Mesendoderm (in vitro differentiated cells): ENCODE measurements around the gene ARHGAP15.
A peak's percentile ranks its signal among the peaks of the same experiment; 100 is the strongest.
"Not testable (repeated sequence)": the region's sequence is repeated elsewhere in the genome, so short reads cannot be mapped to it uniquely, and the experiment has no call there.

ENCODE experiments used
- DNase-seq: peaks from one replicate; pipeline ENCODE4 v3.0.0; 2013
- H2AK5ac ChIP-seq: 2 replicates; pipeline ENCODE4 v1.6.1; 2013; ENCODE audit warnings: low read length, inconsistent platforms
- H2BK120ac ChIP-seq: 2 replicates; pipeline ENCODE4 v1.6.1; 2013; ENCODE audit warnings: low read depth, mild to moderate bottlenecking, low read length, moderate library complexity, mixed read lengths
- H2BK15ac ChIP-seq: replicated peaks from 2 replicates; pipeline ENCODE4 v1.6.1; 2013; ENCODE audit warnings: low read depth, mild to moderate bottlenecking, moderate library complexity
- H2BK5ac ChIP-seq: 2 replicates; pipeline ENCODE4 v1.6.1; 2013; ENCODE audit warnings: low read length, inconsistent platforms
- H3K18ac ChIP-seq: 2 replicates; pipeline ENCODE4 v1.6.1; 2013; ENCODE audit warnings: mild to moderate bottlenecking, low read length, mixed read lengths
- H3K23ac ChIP-seq: one replicate; pipeline ENCODE4 v1.6.1; 2013; ENCODE audit warnings: low read length
- H3K27ac ChIP-seq: 2 replicates; pipeline ENCODE4 v1.5.1; 2013; ENCODE audit warnings: low read depth, mild to moderate bottlenecking, inconsistent platforms, low read length, moderate library complexity
- H3K27me3 ChIP-seq: 2 replicates; pipeline ENCODE4 v1.6.1; 2013; ENCODE audit warnings: low read length, control low read depth, mild to moderate bottlenecking, inconsistent platforms; ENCODE audit not compliant: insufficient read depth, poor library complexity
- H3K36me3 ChIP-seq: 2 replicates; pipeline ENCODE4 v1.6.1; 2013; ENCODE audit warnings: low read length, inconsistent platforms; ENCODE audit not compliant: control insufficient read depth, insufficient read depth
- H3K4ac ChIP-seq: one replicate; pipeline ENCODE4 v1.6.1; 2013; ENCODE audit warnings: low read depth, mild to moderate bottlenecking, low read length, moderate library complexity
- H3K4me1 ChIP-seq: 2 replicates; pipeline ENCODE4 v1.6.1; 2013; ENCODE audit warnings: low read depth, low read length, inconsistent platforms; ENCODE audit not compliant: control insufficient read depth
- H3K4me2 ChIP-seq: 2 replicates; pipeline ENCODE4 v1.6.1; 2013; ENCODE audit warnings: low read length
- H3K4me3 ChIP-seq: 2 replicates; pipeline ENCODE4 v1.5.1; 2013; ENCODE audit warnings: mild to moderate bottlenecking, low read length
- H3K56ac ChIP-seq: one replicate; pipeline ENCODE4 v1.6.1; 2013; ENCODE audit warnings: low read length
- H3K79me1 ChIP-seq: 2 replicates; pipeline ENCODE4 v1.6.1; 2013; ENCODE audit warnings: low read length, inconsistent platforms
- H3K79me2 ChIP-seq: 2 replicates; pipeline ENCODE4 v1.6.1; 2013; ENCODE audit warnings: mild to moderate bottlenecking, low read length; ENCODE audit not compliant: control insufficient read depth, insufficient read depth
- H3K9ac ChIP-seq: 2 replicates; pipeline ENCODE4 v1.6.1; 2013; ENCODE audit warnings: low read length, inconsistent platforms
- H4K5ac ChIP-seq: one replicate; pipeline ENCODE4 v1.6.1; 2013; ENCODE audit warnings: low read length
- H4K8ac ChIP-seq: one replicate; pipeline ENCODE4 v1.6.1; 2013; ENCODE audit warnings: low read depth, mild to moderate bottlenecking, control low read depth, low read length, moderate library complexity
- WGBS: extraction: QIAGEN DNeasy Blood & Tissue Kit; methylation state at CpG from one replicate; pipeline ENCODE4 v1.1.7; 2013; ENCODE audit warnings: low lambda C conversion rate, missing lambda C conversion rate; ENCODE audit not compliant: insufficient coverage; ENCODE audit errors: extremely low coverage; 5-methylcytosine and 5-hydroxymethylcytosine counted together

ARHGAP15 gene

DNA sequence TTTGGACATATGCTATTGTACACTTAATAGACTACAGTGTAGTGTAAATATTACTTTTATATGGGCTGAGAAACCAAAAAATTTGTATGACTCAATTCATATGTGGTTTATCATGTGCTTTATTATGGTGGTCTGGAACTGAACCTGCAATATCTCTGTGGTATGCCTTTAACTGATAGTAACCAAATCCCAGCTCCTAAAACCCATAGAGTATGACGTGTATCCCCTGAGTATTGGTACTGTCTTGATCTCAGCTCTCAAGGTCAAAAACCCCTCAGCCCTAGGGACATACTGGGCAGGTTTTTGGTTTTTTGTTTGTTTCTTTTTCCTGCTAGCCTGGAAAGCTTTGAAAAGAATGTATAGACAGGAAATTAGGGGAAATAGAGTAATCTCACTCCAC, 42.2 kb upstream of the ARHGAP15 start:
- no peak overlapping the region for H3K27ac ChIP-seq
- no peaks in the 10 kb centered on the region for H3K4me1 ChIP-seq
- H3K4me2 ChIP-seq: no peak overlapping the region
- no peak overlapping the region for H3K4ac ChIP-seq
- no peaks in the 10 kb centered on the region for H3K79me2 ChIP-seq
- no peak overlapping the region for H2AK5ac ChIP-seq
- H4K8ac ChIP-seq: no peak overlapping the region
- H3K56ac ChIP-seq: no peak overlapping the region
- no peak overlapping the region for H3K9ac ChIP-seq
- H2BK120ac ChIP-seq: no peak overlapping the region
- H2BK5ac ChIP-seq: no peak overlapping the region
- H2BK15ac ChIP-seq: no peak overlapping the region
- no peak overlapping the region for H4K5ac ChIP-seq
- no peak overlapping the region for H3K18ac ChIP-seq
- no peak overlapping the region for H3K23ac ChIP-seq
- H3K4me3 ChIP-seq: no peak overlapping the region
- no peaks in the 10 kb centered on the region for H3K79me1 ChIP-seq
- no peaks in the 10 kb centered on the region for H3K27me3 ChIP-seq
- no CpG with 5 or more reads among the region's 1 CpG for WGBS
- H3K36me3 ChIP-seq: no peaks in the 10 kb centered on the region
- no peak for DNase-seq

DNA sequence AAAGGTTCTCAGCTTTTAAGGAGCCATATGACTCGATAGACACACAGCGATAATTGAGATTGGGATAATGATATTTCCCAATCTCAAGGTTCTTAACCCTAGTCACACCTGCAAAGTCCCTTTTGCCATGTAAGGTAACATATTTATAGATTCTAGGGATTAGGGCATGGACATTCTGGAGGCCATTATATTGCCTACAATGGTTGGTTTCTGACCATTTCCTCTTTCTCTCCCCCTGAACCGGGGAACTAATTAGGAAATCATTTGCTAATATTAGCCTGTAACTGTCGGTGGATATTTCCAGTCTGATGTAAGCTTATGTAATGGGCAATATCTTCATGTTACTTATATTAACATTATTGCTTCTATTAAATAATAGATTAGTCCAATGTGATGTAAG, 40.8 kb upstream of the ARHGAP15 start:
- no CpG with 5 or more reads among the region's 4 CpGs for WGBS
- Histone ChIP-seq H3K4ac (no peak overlapping the region), H2BK120ac (no peak overlapping the region), H3K56ac (no peak overlapping the region), H3K4me2 (no peak overlapping the region), H3K79me1 (no peaks in the 10 kb centered on the region), H3K23ac (no peak overlapping the region), H3K27ac (no peak overlapping the region), H3K36me3 (no peaks in the 10 kb centered on the region), H3K4me3 (no peak overlapping the region), H3K4me1 (no peaks in the 10 kb centered on the region), H3K27me3 (no peaks in the 10 kb centered on the region), H3K79me2 (no peaks in the 10 kb centered on the region), H3K18ac (no peak overlapping the region), H3K9ac (no peak overlapping the region), H4K8ac (no peak overlapping the region), H2BK5ac (no peak overlapping the region), H4K5ac (no peak overlapping the region), H2BK15ac (no peak overlapping the region), H2AK5ac (no peak overlapping the region)
- DNase-seq: no peak

DNA sequence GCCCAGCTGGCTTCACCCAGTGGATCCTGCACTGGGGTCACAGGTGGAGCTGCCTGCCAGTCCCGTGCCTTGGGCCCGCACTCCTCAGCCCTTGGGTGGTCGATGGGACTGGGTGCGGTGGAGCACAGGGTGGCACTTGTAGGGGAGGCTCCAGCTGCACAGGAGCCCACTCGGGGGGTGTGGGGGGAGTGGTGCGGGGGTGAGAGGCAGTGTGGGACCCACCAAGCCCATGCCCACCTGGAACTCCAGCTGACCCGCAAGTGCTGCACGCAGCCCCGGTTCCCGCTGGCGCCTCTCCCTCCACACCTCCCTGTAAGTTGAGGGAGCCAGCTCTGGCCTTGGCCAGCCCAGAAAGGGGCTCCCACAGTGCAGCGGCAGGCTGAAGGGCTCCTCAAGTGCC, 39.7 kb upstream of the ARHGAP15 start:
- H3K23ac ChIP-seq, H3K27me3 ChIP-seq, H4K5ac ChIP-seq, H2BK5ac ChIP-seq, H3K79me1 ChIP-seq, H2BK15ac ChIP-seq, DNase-seq, H3K4me1 ChIP-seq, H2BK120ac ChIP-seq, H2AK5ac ChIP-seq, H3K4ac ChIP-seq, H3K4me3 ChIP-seq, H4K8ac ChIP-seq, H3K4me2 ChIP-seq, H3K27ac ChIP-seq, H3K36me3 ChIP-seq, H3K56ac ChIP-seq, H3K9ac ChIP-seq, H3K79me2 ChIP-seq, H3K18ac ChIP-seq: not testable (repeated sequence)
- WGBS: no CpG with 5 or more reads among the region's 12 CpGs

DNA sequence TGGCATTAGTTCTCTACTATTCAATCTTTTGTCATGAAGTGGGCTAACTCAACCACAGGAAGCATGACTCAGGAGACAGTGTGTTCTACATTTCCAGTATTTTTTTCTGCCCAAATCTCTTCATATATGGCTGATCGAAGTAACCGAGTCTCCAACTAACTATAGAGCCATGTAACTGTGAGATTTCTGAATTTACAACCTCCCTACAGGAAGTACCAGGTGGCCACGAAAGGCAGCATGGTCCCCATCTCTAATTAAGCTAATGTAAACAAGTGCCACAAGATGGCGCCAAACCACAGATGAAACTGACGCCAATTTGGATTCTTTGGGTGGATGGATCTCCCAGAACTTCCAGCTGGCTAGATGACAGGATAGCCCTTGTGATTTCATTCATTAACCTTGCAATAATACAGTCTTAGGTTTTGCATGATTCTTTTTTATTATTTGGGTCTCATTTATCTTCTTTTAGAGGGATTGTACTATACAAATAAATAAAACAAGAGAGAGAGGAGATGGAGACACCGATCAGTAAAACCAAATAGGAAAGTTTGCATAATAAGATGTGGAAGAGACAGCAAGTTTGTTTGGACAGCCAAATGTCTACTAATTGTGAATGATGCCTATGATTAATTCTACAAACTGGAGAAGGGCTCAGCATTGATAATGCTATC, 18.3 kb upstream of the ARHGAP15 start:
- Histone ChIP-seq H3K9ac (no peak overlapping the region), H4K5ac (no peak overlapping the region), H3K4me2 (no peak overlapping the region), H2BK5ac (no peak overlapping the region), H3K4ac (no peak overlapping the region), H3K18ac (no peak overlapping the region), H3K27me3 (no peaks in the 10 kb centered on the region), H3K79me1 (no peaks in the 10 kb centered on the region), H4K8ac (no peak overlapping the region), H2BK120ac (no peak overlapping the region), H3K27ac (no peak overlapping the region), H3K4me3 (no peak overlapping the region), H2AK5ac (no peak overlapping the region), H3K4me1 (no peaks in the 10 kb centered on the region), H3K36me3 (no peaks in the 10 kb centered on the region), H3K23ac (no peak overlapping the region), H2BK15ac (no peak overlapping the region), H3K56ac (no peak overlapping the region), H3K79me2 (no peaks in the 10 kb centered on the region)
- peak; percentile 79 for DNase-seq
- WGBS: no CpG with 5 or more reads among the region's 6 CpGs

DNA sequence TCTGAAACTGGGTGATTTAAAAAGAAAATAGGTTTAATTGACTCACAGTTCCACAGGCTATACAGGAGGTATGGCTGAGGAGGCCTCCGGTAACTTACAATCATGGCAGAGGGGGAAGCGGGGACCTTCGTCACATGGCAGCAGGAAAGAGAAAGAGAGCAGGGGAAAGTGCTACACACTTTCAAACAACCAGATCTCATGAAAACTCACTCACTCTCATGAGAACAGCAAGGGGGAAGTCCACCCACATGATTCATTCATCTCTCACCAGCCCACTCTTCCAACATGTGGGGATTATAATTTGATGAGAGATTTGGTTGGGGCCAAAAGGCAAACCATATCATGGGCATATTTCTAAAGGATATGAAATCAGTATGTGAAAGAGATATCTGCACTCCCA, 12.0 kb upstream of the ARHGAP15 start:
- H3K27ac ChIP-seq: no peak overlapping the region
- no peaks in the 10 kb centered on the region for H3K4me1 ChIP-seq
- H3K4me3 ChIP-seq: no peak overlapping the region
- H3K9ac ChIP-seq: no peak overlapping the region
- H2BK120ac ChIP-seq: no peak overlapping the region
- no peak overlapping the region for H2AK5ac ChIP-seq
- H3K4ac ChIP-seq: no peak overlapping the region
- no peak overlapping the region for H3K56ac ChIP-seq
- no peaks in the 10 kb centered on the region for H3K79me1 ChIP-seq
- H3K4me2 ChIP-seq: no peak overlapping the region
- no peaks in the 10 kb centered on the region for H3K27me3 ChIP-seq
- no peak for DNase-seq
- no peak overlapping the region for H3K23ac ChIP-seq
- no CpG with 5 or more reads among the region's 3 CpGs for WGBS
- H2BK5ac ChIP-seq: no peak overlapping the region
- H4K5ac ChIP-seq: no peak overlapping the region
- H3K36me3 ChIP-seq: no peaks in the 10 kb centered on the region
- H3K18ac ChIP-seq: no peak overlapping the region
- H2BK15ac ChIP-seq: no peak overlapping the region
- no peaks in the 10 kb centered on the region for H3K79me2 ChIP-seq
- no peak overlapping the region for H4K8ac ChIP-seq

GRCh38 chr2:143121079-143121478, 8.1 kb upstream of the ARHGAP15 start:
- Histone ChIP-seq H2BK15ac (no peak overlapping the region), H3K18ac (no peak overlapping the region), H3K4ac (no peak overlapping the region)

More at GRCh38 chr2:143121079-143121478, 8.1 kb upstream of the ARHGAP15 start:
- no peak overlapping the region for H2BK5ac ChIP-seq
- H3K79me1 ChIP-seq: no peaks in the 10 kb centered on the region
- no peak overlapping the region for H3K4me3 ChIP-seq
- H3K56ac ChIP-seq: no peak overlapping the region
- no peaks in the 10 kb centered on the region for H3K27me3 ChIP-seq
- no peak overlapping the region for H3K4me2 ChIP-seq
- H2AK5ac ChIP-seq: no peak overlapping the region
- no peaks in the 10 kb centered on the region for H3K36me3 ChIP-seq
- no peak overlapping the region for H4K5ac ChIP-seq
- H3K27ac ChIP-seq: no peak overlapping the region
- H3K23ac ChIP-seq: no peak overlapping the region
- no peaks in the 10 kb centered on the region for H3K4me1 ChIP-seq
- no peak overlapping the region for H2BK120ac ChIP-seq
- DNase-seq: no peak
- H3K9ac ChIP-seq: no peak overlapping the region
- no CpG with 5 or more reads among the region's 1 CpG for WGBS
- no peaks in the 10 kb centered on the region for H3K79me2 ChIP-seq
- no peak overlapping the region for H4K8ac ChIP-seq
